Measurements from ENCODE around the gene IRX5.

Gene IRX5

GRCh38 chr16:54952195-54952594, 21.5 kb downstream of the IRX5 start:
- DNase-seq = no peak

- no peak for DNase-seq
These were observed 22.8 kb downstream of the IRX5 start for GRCh38 chr16:54953461-54953860.

GRCh38 chr16:54954220-54954619, 23.6 kb downstream of the IRX5 start:
- DNase-seq = no peak

GRCh38 chr16:54955757-54956156, 25.1 kb downstream of the IRX5 start:
- no peak for DNase-seq

GRCh38 chr16:54957403-54958166, 26.9 kb downstream of the IRX5 start:
- DNase-seq = no peak

GRCh38 chr16:54962045-54962444, 31.4 kb downstream of the IRX5 start:
- no peak for DNase-seq

- no peak for DNase-seq
These were observed 33.6 kb downstream of the IRX5 start for GRCh38 chr16:54964239-54964638.

- DNase-seq = no peak
These were observed 34.8 kb downstream of the IRX5 start for GRCh38 chr16:54965464-54965863.

- DNase-seq = no peak
These were observed 37.3 kb downstream of the IRX5 start for GRCh38 chr16:54968011-54968410.

GRCh38 chr16:54968784-54969183, 38.1 kb downstream of the IRX5 start:
- DNase-seq = no peak

GRCh38 chr16:54970016-54970415, 39.4 kb downstream of the IRX5 start:
- no peak for DNase-seq

GRCh38 chr16:54974367-54974766, 43.7 kb downstream of the IRX5 start:
- no peak for DNase-seq

GRCh38 chr16:54976651-54977200, 46.1 kb downstream of the IRX5 start:
- DNase-seq = no peak

GRCh38 chr16:54977211-54977610, 46.5 kb downstream of the IRX5 start:
- no peak for DNase-seq

- DNase-seq = no peak
These were observed 50.2 kb downstream of the IRX5 start for GRCh38 chr16:54980821-54981220.

Data from activated effector memory CD4-positive, alpha-beta T cell treated with Interleukin-2 at 50 U/mL for 16 hours (primary cell).